DOHH2 (cell line): ENCODE data around the gene PCGF6.

Source experiments
- EZH2phosphoT487 ChIP-seq: fragments of 200-600 bp; sonication (generic); IDR thresholded peaks from 2 replicates; pipeline ENCODE4 v1.6.1; 2017; ENCODE audit warnings: borderline replicate concordance, mild to moderate bottlenecking, antibody characterized with exemption, low read length, moderate library complexity, mixed read lengths
- TF ChIP-seq, protein P1 (sequence below): fragments of 200-600 bp; sonication (generic); IDR thresholded peaks from one replicate; pipeline ENCODE4 v1.5.1; 2014; ENCODE audit warnings: antibody characterized with exemption, mild to moderate bottlenecking, low read depth, low read length; ENCODE audit not compliant: poor library complexity, severe bottlenecking

DNA sequence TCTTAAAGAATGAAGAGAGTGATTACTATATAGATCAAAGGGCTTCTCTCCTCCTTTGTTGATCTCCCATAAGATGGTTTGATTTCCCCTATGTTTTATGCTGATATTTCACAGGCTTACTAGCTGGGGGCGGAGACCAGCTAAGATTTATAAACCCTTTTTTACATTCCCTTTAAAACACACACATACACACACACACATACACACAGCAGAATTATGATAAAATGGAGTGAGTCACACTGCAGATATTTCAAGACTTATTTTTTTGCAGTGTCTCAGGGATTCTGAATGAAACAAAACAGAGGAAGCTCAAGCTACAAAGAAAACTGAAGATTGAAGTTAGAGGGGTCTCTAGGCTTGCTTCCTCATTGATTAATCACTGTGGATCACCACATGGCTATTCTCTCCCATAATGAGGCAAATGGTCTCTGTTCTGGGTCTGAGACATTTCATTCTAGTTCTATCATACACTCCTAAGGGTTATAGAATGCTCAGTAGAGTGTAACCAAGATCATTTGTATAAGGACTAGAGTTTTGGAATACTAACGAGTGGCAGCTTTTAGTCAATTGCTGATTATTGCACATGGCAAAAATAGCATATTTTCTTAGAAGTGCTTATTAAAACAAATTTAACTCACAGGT, 55.4 kb downstream of the PCGF6 start:
- TF ChIP-seq, protein P1, sequence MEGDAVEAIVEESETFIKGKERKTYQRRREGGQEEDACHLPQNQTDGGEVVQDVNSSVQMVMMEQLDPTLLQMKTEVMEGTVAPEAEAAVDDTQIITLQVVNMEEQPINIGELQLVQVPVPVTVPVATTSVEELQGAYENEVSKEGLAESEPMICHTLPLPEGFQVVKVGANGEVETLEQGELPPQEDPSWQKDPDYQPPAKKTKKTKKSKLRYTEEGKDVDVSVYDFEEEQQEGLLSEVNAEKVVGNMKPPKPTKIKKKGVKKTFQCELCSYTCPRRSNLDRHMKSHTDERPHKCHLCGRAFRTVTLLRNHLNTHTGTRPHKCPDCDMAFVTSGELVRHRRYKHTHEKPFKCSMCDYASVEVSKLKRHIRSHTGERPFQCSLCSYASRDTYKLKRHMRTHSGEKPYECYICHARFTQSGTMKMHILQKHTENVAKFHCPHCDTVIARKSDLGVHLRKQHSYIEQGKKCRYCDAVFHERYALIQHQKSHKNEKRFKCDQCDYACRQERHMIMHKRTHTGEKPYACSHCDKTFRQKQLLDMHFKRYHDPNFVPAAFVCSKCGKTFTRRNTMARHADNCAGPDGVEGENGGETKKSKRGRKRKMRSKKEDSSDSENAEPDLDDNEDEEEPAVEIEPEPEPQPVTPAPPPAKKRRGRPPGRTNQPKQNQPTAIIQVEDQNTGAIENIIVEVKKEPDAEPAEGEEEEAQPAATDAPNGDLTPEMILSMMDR, result no peak
- TF ChIP-seq EZH2phosphoT487, result no peak
